HEK293 (cell line): ENCODE measurements around the gene GLRA3.

ENCODE experiments used
- CTCF ChIA-PET: fragments of 350-600 bp; formaldehyde crosslinking; extraction: SDS; loops from one replicate; lab custom pipeline; 2021; ENCODE audit warnings: antibody characterized with exemption; lab: Yijun Ruan, JAX
- POLR2A ChIA-PET: fragments of 300-600 bp; formaldehyde crosslinking; extraction: SDS; loops from one replicate; lab custom pipeline; 2020; ENCODE audit warnings: antibody characterized with exemption, inconsistent platforms; lab: Yijun Ruan, JAX
- H3K27ac ChIP-seq: fragments of 200-500 bp; sonication (Bioruptor generic); 2 replicates; pipeline ENCODE4 v1.5.1; 2014; ENCODE audit warnings: low read depth, low read length, control low read depth, inconsistent platforms; ENCODE audit errors: extremely low read depth
- H3K36me3 ChIP-seq, 2 experiments: fragments of 200-500 bp in 1 of 2; sonication (Bioruptor generic) in 1 of 2; 1 replicate in 1 of 2; 2 replicates in 1 of 2; pipeline ENCODE4 v1.5.1; 2014 to 2017; ENCODE audit warnings: inconsistent platforms in 2 of 2, low read length in 2 of 2; ENCODE audit not compliant: control insufficient read depth in 2 of 2, insufficient read depth in 1 of 2
- H3K4me1 ChIP-seq: fragments of 200-500 bp; sonication (Bioruptor generic); 2 replicates; pipeline ENCODE4 v1.5.1; 2014; ENCODE audit warnings: mild to moderate bottlenecking, low read length, inconsistent platforms; ENCODE audit not compliant: control insufficient read depth, insufficient read depth
- H3K4me3 ChIP-seq: 2 replicates; pipeline ENCODE4 v1.5.1; 2011; ENCODE audit warnings: low read depth, mild to moderate bottlenecking, control low read depth, low read length, moderate library complexity
- H3K9me3 ChIP-seq: fragments of 200-500 bp; sonication (Bioruptor generic); 2 replicates; pipeline ENCODE4 v1.5.1; 2014; ENCODE audit warnings: low read depth, low read length, inconsistent platforms; ENCODE audit not compliant: control insufficient read depth, insufficient read depth
- BCL11A ChIP-seq: fragments of 450-650 bp; formaldehyde crosslinking; IDR thresholded peaks from 2 replicates; pipeline ENCODE4 v1.5.1; 2016; ENCODE audit warnings: low read depth, missing biosample characterization, missing genetic modification characterization
- HOXA7 ChIP-seq: sonication (generic); formaldehyde crosslinking; IDR thresholded peaks from 2 replicates; pipeline ENCODE4 v1.8.1; 2022; ENCODE audit warnings: missing genetic modification reagents, borderline replicate concordance
- MZF1 ChIP-seq: fragments of 450-650 bp; formaldehyde crosslinking; IDR thresholded peaks from 2 replicates; pipeline ENCODE4 v1.5.1; 2017; ENCODE audit warnings: missing biosample characterization, missing genetic modification characterization, borderline replicate concordance
- RBAK ChIP-seq: fragments of 450-650 bp; formaldehyde crosslinking; IDR thresholded peaks from 2 replicates; pipeline ENCODE4 v1.5.1; 2016; ENCODE audit warnings: missing biosample characterization, missing genetic modification characterization
- YY2 ChIP-seq: fragments of 450-650 bp; formaldehyde crosslinking; IDR thresholded peaks from 2 replicates; pipeline ENCODE4 v1.5.1; 2016; ENCODE audit warnings: missing biosample characterization, missing genetic modification characterization
- ZBTB1 ChIP-seq: fragments of 450-650 bp; formaldehyde crosslinking; IDR thresholded peaks from 2 replicates; pipeline ENCODE4 v1.5.1; 2016; ENCODE audit warnings: missing biosample characterization, missing genetic modification characterization
- ZBTB20 ChIP-seq: fragments of 450-650 bp; formaldehyde crosslinking; IDR thresholded peaks from 2 replicates; pipeline ENCODE4 v1.5.1; 2016; ENCODE audit warnings: missing biosample characterization, missing genetic modification characterization
- ZIC2 ChIP-seq: fragments of 450-650 bp; formaldehyde crosslinking; IDR thresholded peaks from 2 replicates; pipeline ENCODE4 v1.5.1; 2016; ENCODE audit warnings: missing biosample characterization, missing genetic modification characterization
- ZNF184 ChIP-seq: fragments of 450-650 bp; IDR thresholded peaks from 2 replicates; pipeline ENCODE4 v1.5.1; 2018; ENCODE audit warnings: missing biosample characterization, mild to moderate bottlenecking, missing genetic modification characterization
- ZNF266 ChIP-seq: fragments of 450-650 bp; formaldehyde crosslinking; IDR thresholded peaks from 2 replicates; pipeline ENCODE4 v1.5.1; 2016; ENCODE audit warnings: missing biosample characterization, missing genetic modification characterization, low read depth
- ZNF292 ChIP-seq: fragments of 450-650 bp; formaldehyde crosslinking; IDR thresholded peaks from 2 replicates; pipeline ENCODE4 v1.5.1; 2016; ENCODE audit warnings: low read depth, missing biosample characterization, missing genetic modification characterization, borderline replicate concordance
- ZNF350 ChIP-seq: fragments of 450-650 bp; formaldehyde crosslinking; IDR thresholded peaks from 2 replicates; pipeline ENCODE4 v1.5.0; 2017; ENCODE audit warnings: missing biosample characterization, mild to moderate bottlenecking, missing genetic modification characterization
- ZNF404 ChIP-seq: fragments of 450-650 bp; formaldehyde crosslinking; IDR thresholded peaks from 2 replicates; pipeline ENCODE4 v1.5.1; 2017; ENCODE audit warnings: missing biosample characterization, missing genetic modification characterization
- ZNF426 ChIP-seq: fragments of 450-650 bp; formaldehyde crosslinking; IDR thresholded peaks from 2 replicates; pipeline ENCODE4 v1.5.1; 2017; ENCODE audit warnings: missing biosample characterization, missing genetic modification characterization, mild to moderate bottlenecking, inconsistent platforms, moderate library complexity
- ZNF473 ChIP-seq: fragments of 450-650 bp; formaldehyde crosslinking; IDR thresholded peaks from 2 replicates; pipeline ENCODE4 v1.5.1; 2017; ENCODE audit warnings: missing biosample characterization, missing genetic modification characterization
- ZNF48 ChIP-seq: fragments of 450-650 bp; formaldehyde crosslinking; IDR thresholded peaks from 2 replicates; pipeline ENCODE4 v1.5.1; 2016; ENCODE audit warnings: missing biosample characterization, missing genetic modification characterization
- ZNF561 ChIP-seq: fragments of 450-650 bp; IDR thresholded peaks from 2 replicates; pipeline ENCODE4 v1.5.1; 2018; ENCODE audit warnings: missing biosample characterization, missing genetic modification characterization, borderline replicate concordance
- ZNF626 ChIP-seq: fragments of 450-650 bp; sonication (Bioruptor Pico); formaldehyde crosslinking; IDR thresholded peaks from 2 replicates; pipeline ENCODE4 v1.5.1; 2018; ENCODE audit warnings: missing biosample characterization, missing genetic modification characterization, inconsistent platforms
- ZNF701 ChIP-seq: fragments of 450-650 bp; formaldehyde crosslinking; IDR thresholded peaks from 2 replicates; pipeline ENCODE4 v1.5.1; 2016; ENCODE audit warnings: missing biosample characterization, missing genetic modification characterization
- ZNF768 ChIP-seq: fragments of 450-650 bp; formaldehyde crosslinking; IDR thresholded peaks from 2 replicates; pipeline ENCODE4 v1.5.1; 2018; ENCODE audit warnings: missing biosample characterization, mild to moderate bottlenecking, missing genetic modification characterization
- ZNF843 ChIP-seq: fragments of 450-650 bp; formaldehyde crosslinking; IDR thresholded peaks from 2 replicates; pipeline ENCODE4 v1.5.1; 2016; ENCODE audit warnings: missing biosample characterization, missing genetic modification characterization
- ZSCAN23 ChIP-seq: fragments of 450-650 bp; formaldehyde crosslinking; IDR thresholded peaks from 2 replicates; pipeline ENCODE4 v1.5.1; 2016; ENCODE audit warnings: missing biosample characterization, missing genetic modification characterization
- ZSCAN30 ChIP-seq: fragments of 450-650 bp; IDR thresholded peaks from 2 replicates; pipeline ENCODE4 v1.5.1; 2018; ENCODE audit warnings: missing biosample characterization, mild to moderate bottlenecking, missing genetic modification characterization, moderate library complexity
- TF ChIP-seq, protein P1 (sequence below): fragments of 450-650 bp; formaldehyde crosslinking; IDR thresholded peaks from 2 replicates; pipeline ENCODE4 v1.5.1; 2017; ENCODE audit warnings: missing biosample characterization, missing genetic modification characterization
- TF ChIP-seq, protein P2 (sequence below): fragments of 450-650 bp; formaldehyde crosslinking; IDR thresholded peaks from 2 replicates; pipeline ENCODE4 v1.5.1; 2016; ENCODE audit warnings: missing biosample characterization, missing genetic modification characterization

The GLRA3 gene

DNA sequence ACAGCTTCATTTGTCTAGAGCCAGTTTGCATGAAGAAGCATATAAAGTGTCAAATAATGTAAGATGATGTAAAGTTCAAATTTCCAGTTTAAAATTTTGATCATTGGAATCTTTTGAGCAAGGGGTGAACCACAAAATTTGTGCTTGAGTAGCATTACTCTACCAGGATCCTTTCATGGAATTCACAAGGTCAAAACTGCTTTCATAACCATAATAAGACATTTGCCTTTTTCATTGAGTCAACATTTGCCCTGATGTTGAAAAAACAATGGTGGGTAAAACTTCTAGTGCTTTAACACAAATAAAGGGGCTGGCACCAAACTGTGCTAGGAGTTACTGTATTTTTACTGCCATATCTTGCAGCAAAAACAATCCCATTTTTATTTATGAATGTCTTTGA is 142.2 kb downstream of the GLRA3 start (continued):
- TF ChIP-seq ZNF626 (tag by site-specific recombination) = no peak
- no peak for TF ChIP-seq BCL11A (tag by site-specific recombination)
- TF ChIP-seq ZBTB1 (tag by site-specific recombination) = no peak
- TF ChIP-seq, protein P1, sequence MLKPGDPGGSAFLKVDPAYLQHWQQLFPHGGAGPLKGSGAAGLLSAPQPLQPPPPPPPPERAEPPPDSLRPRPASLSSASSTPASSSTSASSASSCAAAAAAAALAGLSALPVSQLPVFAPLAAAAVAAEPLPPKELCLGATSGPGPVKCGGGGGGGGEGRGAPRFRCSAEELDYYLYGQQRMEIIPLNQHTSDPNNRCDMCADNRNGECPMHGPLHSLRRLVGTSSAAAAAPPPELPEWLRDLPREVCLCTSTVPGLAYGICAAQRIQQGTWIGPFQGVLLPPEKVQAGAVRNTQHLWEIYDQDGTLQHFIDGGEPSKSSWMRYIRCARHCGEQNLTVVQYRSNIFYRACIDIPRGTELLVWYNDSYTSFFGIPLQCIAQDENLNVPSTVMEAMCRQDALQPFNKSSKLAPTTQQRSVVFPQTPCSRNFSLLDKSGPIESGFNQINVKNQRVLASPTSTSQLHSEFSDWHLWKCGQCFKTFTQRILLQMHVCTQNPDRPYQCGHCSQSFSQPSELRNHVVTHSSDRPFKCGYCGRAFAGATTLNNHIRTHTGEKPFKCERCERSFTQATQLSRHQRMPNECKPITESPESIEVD = no peak
- no peak for TF ChIP-seq MZF1 (tag by site-specific recombination)

DNA sequence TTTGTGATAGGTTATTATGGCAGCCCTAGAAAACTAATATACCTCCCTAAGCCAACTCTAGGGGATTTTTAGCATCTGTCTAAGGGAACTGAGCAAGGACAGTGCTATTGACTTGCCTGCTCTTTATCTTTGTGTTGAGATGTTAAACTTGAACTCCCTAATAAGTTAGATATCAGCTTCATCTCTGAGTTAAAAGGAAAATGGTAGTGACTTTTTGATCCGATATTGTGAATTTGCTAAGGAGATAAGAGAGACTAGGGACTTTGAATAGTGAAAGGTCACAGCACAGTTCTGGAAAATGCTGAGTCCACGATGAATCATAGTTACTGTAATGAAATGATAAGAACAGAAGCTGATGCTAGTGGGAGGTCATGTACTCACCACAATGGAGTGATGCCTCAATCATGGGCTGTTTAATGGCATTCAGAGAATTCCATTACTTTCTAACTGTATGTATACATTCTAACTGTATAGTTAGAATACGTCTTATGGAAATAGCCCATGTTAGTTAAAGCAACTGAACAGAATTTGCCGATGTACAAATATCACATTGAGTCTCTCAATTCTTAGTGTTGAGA is 147.2 kb downstream of the GLRA3 start:
- ChIA-PET CTCF (interaction anchor here (0.6 to 1.2 kb wide), 2 partner anchors 26 to 142 kb away, joined by 3 to 4 read pairs; no protein-coding TSS in a partner anchor), POLR2A (no interaction called here)
- TF ChIP-seq ZNF350 (tag by site-specific recombination) = no peak
- TF ChIP-seq ZSCAN30 (tag by site-specific recombination) = no peak
- no peak for TF ChIP-seq ZNF266 (tag by site-specific recombination)
- no peak for TF ChIP-seq ZNF561 (tag by site-specific recombination)
- no peak for TF ChIP-seq HOXA7 (CRISPR knock-in tag)
- TF ChIP-seq ZNF184 (tag by site-specific recombination) = no peak
- no peak for TF ChIP-seq ZNF701 (tag by site-specific recombination)
- TF ChIP-seq, protein P2, sequence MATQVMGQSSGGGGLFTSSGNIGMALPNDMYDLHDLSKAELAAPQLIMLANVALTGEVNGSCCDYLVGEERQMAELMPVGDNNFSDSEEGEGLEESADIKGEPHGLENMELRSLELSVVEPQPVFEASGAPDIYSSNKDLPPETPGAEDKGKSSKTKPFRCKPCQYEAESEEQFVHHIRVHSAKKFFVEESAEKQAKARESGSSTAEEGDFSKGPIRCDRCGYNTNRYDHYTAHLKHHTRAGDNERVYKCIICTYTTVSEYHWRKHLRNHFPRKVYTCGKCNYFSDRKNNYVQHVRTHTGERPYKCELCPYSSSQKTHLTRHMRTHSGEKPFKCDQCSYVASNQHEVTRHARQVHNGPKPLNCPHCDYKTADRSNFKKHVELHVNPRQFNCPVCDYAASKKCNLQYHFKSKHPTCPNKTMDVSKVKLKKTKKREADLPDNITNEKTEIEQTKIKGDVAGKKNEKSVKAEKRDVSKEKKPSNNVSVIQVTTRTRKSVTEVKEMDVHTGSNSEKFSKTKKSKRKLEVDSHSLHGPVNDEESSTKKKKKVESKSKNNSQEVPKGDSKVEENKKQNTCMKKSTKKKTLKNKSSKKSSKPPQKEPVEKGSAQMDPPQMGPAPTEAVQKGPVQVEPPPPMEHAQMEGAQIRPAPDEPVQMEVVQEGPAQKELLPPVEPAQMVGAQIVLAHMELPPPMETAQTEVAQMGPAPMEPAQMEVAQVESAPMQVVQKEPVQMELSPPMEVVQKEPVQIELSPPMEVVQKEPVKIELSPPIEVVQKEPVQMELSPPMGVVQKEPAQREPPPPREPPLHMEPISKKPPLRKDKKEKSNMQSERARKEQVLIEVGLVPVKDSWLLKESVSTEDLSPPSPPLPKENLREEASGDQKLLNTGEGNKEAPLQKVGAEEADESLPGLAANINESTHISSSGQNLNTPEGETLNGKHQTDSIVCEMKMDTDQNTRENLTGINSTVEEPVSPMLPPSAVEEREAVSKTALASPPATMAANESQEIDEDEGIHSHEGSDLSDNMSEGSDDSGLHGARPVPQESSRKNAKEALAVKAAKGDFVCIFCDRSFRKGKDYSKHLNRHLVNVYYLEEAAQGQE = no peak
- TF ChIP-seq ZIC2 = no peak
- no peak for TF ChIP-seq ZNF404 (tag by site-specific recombination)
- no peak for TF ChIP-seq ZNF843 (tag by site-specific recombination)
- TF ChIP-seq ZNF426 = no peak
- TF ChIP-seq ZNF768 (tag by site-specific recombination) = no peak
- no peak for TF ChIP-seq ZSCAN23
- TF ChIP-seq RBAK = no peak
- TF ChIP-seq ZBTB20 (tag by site-specific recombination) = no peak
- TF ChIP-seq YY2 (tag by site-specific recombination) = no peak
- TF ChIP-seq ZNF473 (tag by site-specific recombination) = no peak
- no peak for TF ChIP-seq ZNF292 (tag by site-specific recombination)
- no peak for TF ChIP-seq ZNF48
- H3K36me3 ChIP-seq = no peaks in the 10 kb centered on the region
- H3K4me1 ChIP-seq = no peaks in the 10 kb centered on the region
- H3K27ac ChIP-seq = no peak overlapping the region
- no peak overlapping the region for H3K4me3 ChIP-seq
- no peaks in the 10 kb centered on the region for H3K9me3 ChIP-seq
